Measurements from ENCODE around the gene FOXK2. TPM values are rescaled to one million over a fixed set of nuclear protein-coding genes. Genes with fewer than 3 reads are reported as not detected.
A peak's percentile ranks its signal among the peaks of the same experiment; 100 is the strongest.

The FOXK2 gene
- total and polyA plus RNA-seq, 7 experiments from 2014 or later, result 4.2 to 67.1 (median 42.3) TPM

GRCh38 chr17:82542439-82542838, 22.9 kb downstream of the FOXK2 start:
- H3K36me3 ChIP-seq (ENCODE audit: control insufficient read depth in 2 of 3, insufficient read depth in 3 of 3, low read length in 3 of 3), result no peaks in the 10 kb centered on the region
- ChIA-PET CTCF (no interaction called here), POLR2A (no interaction called here)
- H3K4me3 Mint-ChIP-seq, result no peak overlapping the region
- no peak for ATAC-seq
- no peak overlapping the region for H3K27ac ChIP-seq (ENCODE audit: low read depth, low read length)
- H3K27me3 Mint-ChIP-seq, result no peaks in the 10 kb centered on the region
- no peak for DNase-seq
- no peaks in the 10 kb centered on the region for H3K27me3 ChIP-seq (ENCODE audit: control insufficient read depth in 2 of 2, insufficient read depth in 2 of 2, low read length in 2 of 2)
- H3K4me1 ChIP-seq (ENCODE audit: control insufficient read depth in 2 of 2, insufficient read depth in 2 of 2, low read length in 2 of 2), result peaks cover 0 to 7% of the 10 kb centered on the region in 2 donors
- peak overlapping the region in 3 of 9 donors; percentile 37 to 72 (median 59) for H3K27ac Mint-ChIP-seq
- H3K9me3 Mint-ChIP-seq, result no peaks in the 10 kb centered on the region
- H3K36me3 Mint-ChIP-seq, result peaks cover 0 to 5% (median 0%) of the 10 kb centered on the region in 5 donors
- peaks cover 21 to 68% (median 47%) of the 10 kb centered on the region in 7 donors for H3K4me1 Mint-ChIP-seq
- intact Hi-C loops (cut with micrococcal nuclease), result no loop called here
- no peak overlapping the region for H3K4me3 ChIP-seq (ENCODE audit: low read length)
- H3K9me3 ChIP-seq (ENCODE audit: control insufficient read depth in 2 of 3, low read length in 3 of 3), result no peaks in the 10 kb centered on the region

GRCh38 chr17:82544431-82545070, 25.0 kb downstream of the FOXK2 start:
- ChIA-PET CTCF (interaction anchor here (0.6 to 1.6 kb wide), 3 partner anchors 9 to 117 kb away, joined by 3 to 5 read pairs (median 4); no protein-coding TSS in a partner anchor), POLR2A (interaction anchor here (1.2 to 1.3 kb wide), 2 partner anchors 8 to 26 kb away, joined by 3 read pairs; no protein-coding TSS in a partner anchor)
- Histone ChIP-seq H3K4me3 (ENCODE audit: low read length) (no peak overlapping the region), H3K36me3 (ENCODE audit: control insufficient read depth in 2 of 3, insufficient read depth in 3 of 3, low read length in 3 of 3) (no peaks in the 10 kb centered on the region), H3K4me1 (ENCODE audit: control insufficient read depth in 2 of 2, insufficient read depth in 2 of 2, low read length in 2 of 2) (peaks cover 0 to 7% of the 10 kb centered on the region in 2 donors), H3K9me3 (ENCODE audit: control insufficient read depth in 2 of 3, low read length in 3 of 3) (no peaks in the 10 kb centered on the region), H3K27me3 (ENCODE audit: control insufficient read depth in 2 of 2, insufficient read depth in 2 of 2, low read length in 2 of 2) (no peaks in the 10 kb centered on the region), H3K27ac (ENCODE audit: low read depth, low read length) (no peak overlapping the region)
- H3K27ac Mint-ChIP-seq, result peak overlapping the region in 1 of 9 donors; percentile 69
- peaks cover 0 to 9% (median 3%) of the 10 kb centered on the region in 5 donors for H3K36me3 Mint-ChIP-seq
- H3K4me3 Mint-ChIP-seq, result no peak overlapping the region
- no peaks in the 10 kb centered on the region for H3K9me3 Mint-ChIP-seq
- peaks cover 22 to 71% (median 48%) of the 10 kb centered on the region in 7 donors for H3K4me1 Mint-ChIP-seq
- no peaks in the 10 kb centered on the region for H3K27me3 Mint-ChIP-seq
- no peak for ATAC-seq
- intact Hi-C loops (cut with micrococcal nuclease), result no loop called here
- no peak for DNase-seq

GRCh38 chr17:82545071-82545462, 25.5 kb downstream of the FOXK2 start:
- Histone ChIP-seq H3K36me3 (ENCODE audit: control insufficient read depth in 2 of 3, insufficient read depth in 3 of 3, low read length in 3 of 3) (no peaks in the 10 kb centered on the region), H3K9me3 (ENCODE audit: control insufficient read depth in 2 of 3, low read length in 3 of 3) (no peaks in the 10 kb centered on the region), H3K27ac (ENCODE audit: low read depth, low read length) (no peak overlapping the region), H3K27me3 (ENCODE audit: control insufficient read depth in 2 of 2, insufficient read depth in 2 of 2, low read length in 2 of 2) (no peaks in the 10 kb centered on the region), H3K4me1 (ENCODE audit: control insufficient read depth in 2 of 2, insufficient read depth in 2 of 2, low read length in 2 of 2) (peaks cover 0 to 7% of the 10 kb centered on the region in 2 donors), H3K4me3 (ENCODE audit: low read length) (no peak overlapping the region)
- H3K36me3 Mint-ChIP-seq, result peaks cover 0 to 9% (median 3%) of the 10 kb centered on the region in 5 donors
- CTCF ChIA-PET, result interaction anchor here (0.6 to 1.1 kb wide), 3 partner anchors 36 to 290 kb away, joined by 3 to 5 read pairs (median 5); no protein-coding TSS in a partner anchor
- H3K27me3 Mint-ChIP-seq, result no peaks in the 10 kb centered on the region
- DNase-seq (no peak), ATAC-seq (no peak)
- no peak overlapping the region for H3K4me3 Mint-ChIP-seq
- peak overlapping the region in 1 of 9 donors; percentile 69 for H3K27ac Mint-ChIP-seq
- no peaks in the 10 kb centered on the region for H3K9me3 Mint-ChIP-seq
- POLR2A ChIA-PET, result interaction anchor here (1.2 to 1.3 kb wide), 2 partner anchors 9 to 26 kb away, joined by 3 read pairs; no protein-coding TSS in a partner anchor
- peaks cover 22 to 74% (median 47%) of the 10 kb centered on the region in 7 donors for H3K4me1 Mint-ChIP-seq
- intact Hi-C loops (cut with micrococcal nuclease), result no loop called here

GRCh38 chr17:82547981-82548380, 28.4 kb downstream of the FOXK2 start:
- H3K27ac Mint-ChIP-seq, result peak overlapping the region in 8 of 9 donors; percentile 9 to 86 (median 48)
- DNase-seq (no peak), ATAC-seq (no peak)
- intact Hi-C loops (cut with micrococcal nuclease), result no loop called here
- H3K4me3 Mint-ChIP-seq, result no peak overlapping the region
- peaks cover 0 to 9% (median 0%) of the 10 kb centered on the region in 5 donors for H3K36me3 Mint-ChIP-seq
- no peaks in the 10 kb centered on the region for H3K27me3 Mint-ChIP-seq
- H3K4me1 Mint-ChIP-seq, result peaks cover 28 to 74% (median 48%) of the 10 kb centered on the region in 7 donors
- POLR2A ChIA-PET, result interaction anchor here (0.6 to 1.1 kb wide), 2 partner anchors 28 to 309 kb away, joined by 3 to 5 read pairs; partner anchors contain the start of gene FOXK2
- H3K9me3 Mint-ChIP-seq, result no peaks in the 10 kb centered on the region
- Histone ChIP-seq H3K27ac (ENCODE audit: low read depth, low read length) (no peak overlapping the region), H3K9me3 (ENCODE audit: control insufficient read depth in 2 of 3, low read length in 3 of 3) (no peaks in the 10 kb centered on the region), H3K4me3 (ENCODE audit: low read length) (no peak overlapping the region), H3K27me3 (ENCODE audit: control insufficient read depth in 2 of 2, insufficient read depth in 2 of 2, low read length in 2 of 2) (no peaks in the 10 kb centered on the region), H3K4me1 (ENCODE audit: control insufficient read depth in 2 of 2, insufficient read depth in 2 of 2, low read length in 2 of 2) (peaks cover 3 to 16% of the 10 kb centered on the region in 2 donors), H3K36me3 (ENCODE audit: control insufficient read depth in 2 of 3, insufficient read depth in 3 of 3, low read length in 3 of 3) (no peaks in the 10 kb centered on the region)
- CTCF ChIA-PET, result interaction anchor here (0.6 to 1.4 kb wide), 2 partner anchors 198 to 1340 kb away, joined by 3 to 9 read pairs; no protein-coding TSS in a partner anchor

GRCh38 chr17:82548681-82549303, 29.3 kb downstream of the FOXK2 start:
- H3K9me3 Mint-ChIP-seq, result no peaks in the 10 kb centered on the region
- H3K4me1 Mint-ChIP-seq, result peaks cover 28 to 68% (median 42%) of the 10 kb centered on the region in 7 donors
- intact Hi-C loops (cut with micrococcal nuclease), result no loop called here
- Histone ChIP-seq H3K36me3 (ENCODE audit: control insufficient read depth in 2 of 3, insufficient read depth in 3 of 3, low read length in 3 of 3) (no peaks in the 10 kb centered on the region), H3K27me3 (ENCODE audit: control insufficient read depth in 2 of 2, insufficient read depth in 2 of 2, low read length in 2 of 2) (no peaks in the 10 kb centered on the region), H3K9me3 (ENCODE audit: control insufficient read depth in 2 of 3, low read length in 3 of 3) (no peaks in the 10 kb centered on the region), H3K4me1 (ENCODE audit: control insufficient read depth in 2 of 2, insufficient read depth in 2 of 2, low read length in 2 of 2) (peaks cover 3 to 16% of the 10 kb centered on the region in 2 donors), H3K4me3 (ENCODE audit: low read length) (no peak overlapping the region), H3K27ac (ENCODE audit: low read depth, low read length) (no peak overlapping the region)
- H3K27ac Mint-ChIP-seq, result peak overlapping the region in 8 of 9 donors; percentile 21 to 86 (median 57)
- ATAC-seq (peak; percentile 38), DNase-seq (no peak)
- CTCF ChIA-PET, result no interaction called here
- no peaks in the 10 kb centered on the region for H3K27me3 Mint-ChIP-seq
- H3K4me3 Mint-ChIP-seq, result no peak overlapping the region
- H3K36me3 Mint-ChIP-seq, result peaks cover 0 to 9% (median 0%) of the 10 kb centered on the region in 5 donors
- POLR2A ChIA-PET, result interaction anchor here (1.4 kb wide), 1 partner anchor 12 kb away, joined by 3 read pairs; no protein-coding TSS in a partner anchor

- no peak overlapping the region for H3K27ac ChIP-seq (ENCODE audit: low read depth, low read length)
- DNase-seq (peak; percentile 61 to 83 (median 77)), ATAC-seq (peak; percentile 99)
- no peaks in the 10 kb centered on the region for H3K27me3 ChIP-seq (ENCODE audit: control insufficient read depth in 2 of 2, insufficient read depth in 2 of 2, low read length in 2 of 2)
- ChIA-PET CTCF (interaction anchor here (0.9 kb wide), 1 partner anchor 16 kb away, joined by 3 read pairs; no protein-coding TSS in a partner anchor), POLR2A (interaction anchor here (0.6 kb wide), 1 partner anchor 30 kb away, joined by 3 read pairs; no protein-coding TSS in a partner anchor)
- no peaks in the 10 kb centered on the region for H3K36me3 ChIP-seq (ENCODE audit: control insufficient read depth in 2 of 3, insufficient read depth in 3 of 3, low read length in 3 of 3)
- Mint-ChIP-seq H3K36me3 (peaks cover 0 to 9% (median 0%) of the 10 kb centered on the region in 5 donors), H3K27me3 (no peaks in the 10 kb centered on the region), H3K9me3 (no peaks in the 10 kb centered on the region), H3K4me3 (peak overlapping the region in 3 of 10 donors; percentile 13 to 64 (median 27)), H3K4me1 (peaks cover 28 to 52% (median 37%) of the 10 kb centered on the region in 7 donors), H3K27ac (peak overlapping the region in 8 of 9 donors; percentile 32 to 86 (median 81))
- no peaks in the 10 kb centered on the region for H3K9me3 ChIP-seq (ENCODE audit: control insufficient read depth in 2 of 3, low read length in 3 of 3)
- peaks cover 3 to 18% of the 10 kb centered on the region in 2 donors for H3K4me1 ChIP-seq (ENCODE audit: control insufficient read depth in 2 of 2, insufficient read depth in 2 of 2, low read length in 2 of 2)
- H3K4me3 ChIP-seq (ENCODE audit: low read length), result no peak overlapping the region
- intact Hi-C loops (cut with micrococcal nuclease), result loop anchor here (1.0 to 5.0 kb wide), 6 partner anchors 32 to 133 kb away; partner anchors contain the start of genes FOXK2 (in 1 of the 2), HEXD (in 1 of the 2), NARF (in 1 of the 2) and OGFOD3 (in 1 of the 2)
Observed at GRCh38 chr17:82551779-82552457, 32.4 kb downstream of the FOXK2 start.
